AG20443 (cell line): ENCODE measurements around the gene GET4.
A peak's percentile ranks its signal among the peaks of the same experiment; 100 is the strongest.
"Not testable (repeated sequence)": the region's sequence is repeated elsewhere in the genome, so short reads cannot be mapped to it uniquely, and the experiment has no call there.

Source experiments
- DNase-seq: peaks from one replicate; pipeline ENCODE4 v3.0.0; 2012; ENCODE audit warnings: low spot score, mixed read lengths

The GET4 gene

GRCh38 chr7:845731-846130 is 30.6 kb upstream of the GET4 start:
- DNase-seq, result no peak

GRCh38 chr7:846958-847650 is 29.2 kb upstream of the GET4 start:
- DNase-seq, result not testable (repeated sequence)

GRCh38 chr7:847728-848127 is 28.6 kb upstream of the GET4 start:
- DNase-seq, result not testable (repeated sequence)

GRCh38 chr7:849145-849544 is 27.2 kb upstream of the GET4 start:
- no peak for DNase-seq

GRCh38 chr7:849781-850180 is 26.6 kb upstream of the GET4 start:
- DNase-seq, result no peak

GRCh38 chr7:851204-851603 is 25.1 kb upstream of the GET4 start:
- DNase-seq, result no peak

- no peak for DNase-seq
Observed at GRCh38 chr7:853366-854117, 22.8 kb upstream of the GET4 start.

GRCh38 chr7:854118-854775 is 22.1 kb upstream of the GET4 start:
- no peak for DNase-seq

GRCh38 chr7:855686-856369 is 20.5 kb upstream of the GET4 start:
- no peak for DNase-seq

- DNase-seq, result no peak
Observed at GRCh38 chr7:856444-857095, 19.8 kb upstream of the GET4 start.

- DNase-seq, result no peak
Observed at GRCh38 chr7:857661-858060, 18.7 kb upstream of the GET4 start.

- DNase-seq, result peak; percentile 28
Observed at GRCh38 chr7:859359-860030, 16.9 kb upstream of the GET4 start.

GRCh38 chr7:860149-860548 is 16.2 kb upstream of the GET4 start:
- no peak for DNase-seq

GRCh38 chr7:861222-861621 is 15.1 kb upstream of the GET4 start:
- no peak for DNase-seq

- DNase-seq, result no peak
Observed at GRCh38 chr7:862157-862556, 14.2 kb upstream of the GET4 start.

GRCh38 chr7:863106-863505 is 13.2 kb upstream of the GET4 start:
- DNase-seq, result no peak

- DNase-seq, result no peak
Observed at GRCh38 chr7:865921-866320, 10.4 kb upstream of the GET4 start.

- peak; percentile 90 for DNase-seq
Observed at GRCh38 chr7:867001-867405, 9.4 kb upstream of the GET4 start.

GRCh38 chr7:867406-868188 is 8.8 kb upstream of the GET4 start:
- DNase-seq, result peak; percentile 82

GRCh38 chr7:868189-868486 is 8.2 kb upstream of the GET4 start:
- no peak for DNase-seq

GRCh38 chr7:869348-869747 is 7.0 kb upstream of the GET4 start:
- DNase-seq, result no peak
